GM12891 (cell line): ENCODE results near the gene NUAK1.

Experiments
- POLR2A ChIP-seq: IDR thresholded peaks from 2 replicates; pipeline ENCODE4 v1.6.1; 2011; ENCODE audit warnings: low read depth, low read length, control low read depth
- POLR2AphosphoS5 ChIP-seq: IDR thresholded peaks from 2 replicates; pipeline ENCODE4 v1.6.1; 2011; ENCODE audit warnings: low read depth, low read length, control low read depth
- SPI1 ChIP-seq: IDR thresholded peaks from 2 replicates; pipeline ENCODE4 v1.6.1; 2011; ENCODE audit warnings: low read depth, low read length, control low read depth

GRCh38 chr12:106081606-106082005, 57.1 kb downstream of the NUAK1 start:
- TF ChIP-seq POLR2A (no peak), POLR2AphosphoS5 (no peak), SPI1 (no peak)
